Measurements from ENCODE around the gene TFCP2. TPM values are rescaled to one million over a fixed set of nuclear protein-coding genes. Genes with fewer than 3 reads are reported as not detected.

The TFCP2 gene
- total RNA-seq, 1 experiment from 2014 or later, result 52.6 TPM

GRCh38 chr12:51217133-51217967 is 44.4 kb upstream of the TFCP2 start:
- Mint-ChIP-seq H3K27ac (ENCODE audit: unreplicated experiment) (peak overlapping the region; percentile 94), H3K9me3 (ENCODE audit: unreplicated experiment) (no peaks in the 10 kb centered on the region), H3K4me1 (ENCODE audit: low read depth, unreplicated experiment) (peaks cover 15% of the 10 kb centered on the region), H3K4me3 (ENCODE audit: unreplicated experiment) (peak overlapping the region; percentile 76), H3K36me3 (ENCODE audit: insufficient read depth, unreplicated experiment) (peaks cover 3% of the 10 kb centered on the region), H3K27me3 (ENCODE audit: insufficient read depth, unreplicated experiment) (no peaks in the 10 kb centered on the region)
- Histone ChIP-seq H3K27me3 (replicated peaks; ENCODE audit: control insufficient read depth, insufficient read depth, low read length) (no peaks in the 10 kb centered on the region), H3K4me3 (ENCODE audit: low read depth, low read length) (peak overlapping the region; percentile 89), H3K4me1 (peaks cover 6% of the 10 kb centered on the region; the same call in 1 of the 2 replicates), H3K9me3 (no peaks in the 10 kb centered on the region), H3K36me3 (ENCODE audit: control insufficient read depth, insufficient read depth, low read length) (no peaks in the 10 kb centered on the region; the same call in 1 of the 2 replicates)
- POLR2A ChIA-PET, result interaction anchor here (0.5 to 2.6 kb wide), 15 partner anchors 13 to 454 kb away, joined by 3 to 39 read pairs (median 6); partner anchors contain the start of genes ATF1, CSRNP2, DAZAP2 and LETMD1
- peak in 1 of 2 experiments; percentile 70 for DNase-seq
- BruUV-seq (replicated peaks), result no TSS peak
- intact Hi-C loops (cut with micrococcal nuclease; ENCODE audit: unreplicated experiment), result no loop called here
- CTCF ChIA-PET, result interaction anchor here (0.6 to 2.8 kb wide), 20 partner anchors 9 to 1920 kb away, joined by 3 to 26 read pairs (median 5); partner anchors contain the start of genes CSRNP2 and DAZAP2
- TF ChIP-seq, protein P1, sequence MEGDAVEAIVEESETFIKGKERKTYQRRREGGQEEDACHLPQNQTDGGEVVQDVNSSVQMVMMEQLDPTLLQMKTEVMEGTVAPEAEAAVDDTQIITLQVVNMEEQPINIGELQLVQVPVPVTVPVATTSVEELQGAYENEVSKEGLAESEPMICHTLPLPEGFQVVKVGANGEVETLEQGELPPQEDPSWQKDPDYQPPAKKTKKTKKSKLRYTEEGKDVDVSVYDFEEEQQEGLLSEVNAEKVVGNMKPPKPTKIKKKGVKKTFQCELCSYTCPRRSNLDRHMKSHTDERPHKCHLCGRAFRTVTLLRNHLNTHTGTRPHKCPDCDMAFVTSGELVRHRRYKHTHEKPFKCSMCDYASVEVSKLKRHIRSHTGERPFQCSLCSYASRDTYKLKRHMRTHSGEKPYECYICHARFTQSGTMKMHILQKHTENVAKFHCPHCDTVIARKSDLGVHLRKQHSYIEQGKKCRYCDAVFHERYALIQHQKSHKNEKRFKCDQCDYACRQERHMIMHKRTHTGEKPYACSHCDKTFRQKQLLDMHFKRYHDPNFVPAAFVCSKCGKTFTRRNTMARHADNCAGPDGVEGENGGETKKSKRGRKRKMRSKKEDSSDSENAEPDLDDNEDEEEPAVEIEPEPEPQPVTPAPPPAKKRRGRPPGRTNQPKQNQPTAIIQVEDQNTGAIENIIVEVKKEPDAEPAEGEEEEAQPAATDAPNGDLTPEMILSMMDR (IDR thresholded peaks at IDR 0.05; ENCODE audit: insufficient read depth in 1 of 2, low read depth in 1 of 2, low read length in 1 of 2, severe bottlenecking in 1 of 2, unreplicated experiment in 1 of 2), result peak; percentile 26 to 39

- POLR2A ChIA-PET, result interaction anchor here (0.6 to 2.6 kb wide), 4 partner anchors 22 to 187 kb away, joined by 4 to 39 read pairs (median 6); partner anchors contain the start of genes DAZAP2 and SMAGP
- intact Hi-C loops (cut with micrococcal nuclease; ENCODE audit: unreplicated experiment), result no loop called here
Measured at GRCh38 chr12:51216642-51217041, 43.7 kb upstream of the TFCP2 start.

DNA sequence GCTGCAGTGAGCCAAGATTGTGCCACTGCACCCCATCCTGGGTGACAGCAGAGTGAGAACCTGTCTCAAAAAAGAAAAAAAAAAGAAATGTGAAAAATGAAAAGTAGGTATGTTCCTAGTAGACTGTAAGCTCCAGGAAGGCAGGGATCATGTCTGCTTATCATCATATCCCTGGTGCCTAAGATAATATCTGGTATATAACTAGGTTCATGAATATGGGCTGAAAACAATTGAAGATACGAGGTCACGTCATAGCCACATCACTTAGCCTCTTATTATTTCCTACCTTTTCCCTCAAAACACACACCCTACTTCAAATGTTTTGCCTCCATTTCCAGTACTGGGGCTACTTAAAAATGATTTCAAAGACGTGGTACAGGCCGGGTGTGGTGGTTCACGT is 42.0 kb upstream of the TFCP2 start:
- ChIA-PET POLR2A (interaction anchor here (0.7 kb wide), 1 partner anchor 23 kb away, joined by 4 read pairs; the partner anchor contains the start of gene DAZAP2), CTCF (no interaction called here)
- Histone ChIP-seq H3K4me1 (peaks cover 6% of the 10 kb centered on the region; the same call in 1 of the 2 replicates), H3K4me3 (ENCODE audit: low read depth, low read length) (no peak overlapping the region), H3K27me3 (replicated peaks; ENCODE audit: control insufficient read depth, insufficient read depth, low read length) (no peaks in the 10 kb centered on the region), H3K9me3 (no peaks in the 10 kb centered on the region), H3K36me3 (ENCODE audit: control insufficient read depth, insufficient read depth, low read length) (no peaks in the 10 kb centered on the region; the same call in 1 of the 2 replicates)
- H3K27ac Mint-ChIP-seq (ENCODE audit: unreplicated experiment), result no peak overlapping the region
- no peaks in the 10 kb centered on the region for H3K27me3 Mint-ChIP-seq (ENCODE audit: insufficient read depth, unreplicated experiment)
- no peak for DNase-seq
- no TSS peak for BruUV-seq (replicated peaks)
- H3K36me3 Mint-ChIP-seq (ENCODE audit: insufficient read depth, unreplicated experiment), result no peaks in the 10 kb centered on the region
- intact Hi-C loops (cut with micrococcal nuclease; ENCODE audit: unreplicated experiment), result no loop called here
- H3K4me3 Mint-ChIP-seq (ENCODE audit: unreplicated experiment), result no peak overlapping the region
- peaks cover 12% of the 10 kb centered on the region for H3K4me1 Mint-ChIP-seq (ENCODE audit: low read depth, unreplicated experiment)
- TF ChIP-seq, protein P1 (IDR thresholded peaks at IDR 0.05; ENCODE audit: insufficient read depth in 1 of 2, low read depth in 1 of 2, low read length in 1 of 2, severe bottlenecking in 1 of 2, unreplicated experiment in 1 of 2), result no peak
- H3K9me3 Mint-ChIP-seq (ENCODE audit: unreplicated experiment), result no peaks in the 10 kb centered on the region

More at GRCh38 chr12:51216642-51217041, 43.7 kb upstream of the TFCP2 start:
- Histone ChIP-seq H3K9me3 (no peaks in the 10 kb centered on the region), H3K36me3 (ENCODE audit: control insufficient read depth, insufficient read depth, low read length) (no peaks in the 10 kb centered on the region; the same call in 1 of the 2 replicates), H3K4me3 (ENCODE audit: low read depth, low read length) (peak overlapping the region; percentile 89), H3K4me1 (peaks cover 6% of the 10 kb centered on the region; the same call in 1 of the 2 replicates), H3K27me3 (replicated peaks; ENCODE audit: control insufficient read depth, insufficient read depth, low read length) (no peaks in the 10 kb centered on the region)
- BruUV-seq (replicated peaks), result no TSS peak
- Mint-ChIP-seq H3K36me3 (ENCODE audit: insufficient read depth, unreplicated experiment) (no peaks in the 10 kb centered on the region), H3K27ac (ENCODE audit: unreplicated experiment) (no peak overlapping the region), H3K4me3 (ENCODE audit: unreplicated experiment) (peak overlapping the region; percentile 76), H3K27me3 (ENCODE audit: insufficient read depth, unreplicated experiment) (no peaks in the 10 kb centered on the region), H3K9me3 (ENCODE audit: unreplicated experiment) (no peaks in the 10 kb centered on the region), H3K4me1 (ENCODE audit: low read depth, unreplicated experiment) (peaks cover 12% of the 10 kb centered on the region)
- TF ChIP-seq, protein P1 (IDR thresholded peaks at IDR 0.05; ENCODE audit: insufficient read depth in 1 of 2, low read depth in 1 of 2, low read length in 1 of 2, severe bottlenecking in 1 of 2, unreplicated experiment in 1 of 2), result no peak
- no peak for DNase-seq
- CTCF ChIA-PET, result interaction anchor here (0.7 to 2.8 kb wide), 4 partner anchors 21 to 133 kb away, joined by 6 to 26 read pairs (median 8); partner anchors contain the start of genes CSRNP2 and DAZAP2
